ENCODE measurements around the gene IL20. TPM values are rescaled to one million over a fixed set of nuclear protein-coding genes. Genes with fewer than 3 reads are reported as not detected.

IL20 gene
- total and polyA plus RNA-seq, 2 of the 8 experiments (the other 6 are each of a cell fraction or from before 2014, with no cell fraction given): not detected

- TF ChIP-seq, protein P1, sequence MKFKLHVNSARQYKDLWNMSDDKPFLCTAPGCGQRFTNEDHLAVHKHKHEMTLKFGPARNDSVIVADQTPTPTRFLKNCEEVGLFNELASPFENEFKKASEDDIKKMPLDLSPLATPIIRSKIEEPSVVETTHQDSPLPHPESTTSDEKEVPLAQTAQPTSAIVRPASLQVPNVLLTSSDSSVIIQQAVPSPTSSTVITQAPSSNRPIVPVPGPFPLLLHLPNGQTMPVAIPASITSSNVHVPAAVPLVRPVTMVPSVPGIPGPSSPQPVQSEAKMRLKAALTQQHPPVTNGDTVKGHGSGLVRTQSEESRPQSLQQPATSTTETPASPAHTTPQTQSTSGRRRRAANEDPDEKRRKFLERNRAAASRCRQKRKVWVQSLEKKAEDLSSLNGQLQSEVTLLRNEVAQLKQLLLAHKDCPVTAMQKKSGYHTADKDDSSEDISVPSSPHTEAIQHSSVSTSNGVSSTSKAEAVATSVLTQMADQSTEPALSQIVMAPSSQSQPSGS (IDR thresholded peaks at IDR 0.05; ENCODE audit: low read length): no peak
- TF ChIP-seq TEAD4 (IDR thresholded peaks at IDR 0.05; ENCODE audit: low read depth, low read length): no peak
- TF ChIP-seq EP300 (IDR thresholded peaks at IDR 0.05; ENCODE audit: borderline replicate concordance in 1 of 2, low read depth in 2 of 2, low read length in 2 of 2): no peak
Measured at GRCh38 chr1:206829875-206830274, 35.5 kb upstream of the IL20 start (continued).

Measured in H1 (cell line).